Measurements from ENCODE around the gene PTCRA.

- no peak for TF ChIP-seq CTCF (IDR thresholded peaks at IDR 0.05)
- no peak for TF ChIP-seq POLR2A (IDR thresholded peaks at IDR 0.05)
These were observed 24.6 kb upstream of the PTCRA start for GRCh38 chr6:42891199-42891722.

Data from stomach (tissue), 4 donors.